ENCODE data around the gene MRNIP.

MRNIP gene

GRCh38 chr5:179887802-179888201 lies 29.2 kb upstream of the MRNIP start:
- DNase-seq (ENCODE audit: low read depth): no peak

- DNase-seq (ENCODE audit: low read depth): no peak
Measured at GRCh38 chr5:179887095-179887494, 28.5 kb upstream of the MRNIP start.

- DNase-seq (ENCODE audit: low read depth): no peak
Measured at GRCh38 chr5:179886190-179886911, 27.7 kb upstream of the MRNIP start.

- no peak for DNase-seq (ENCODE audit: low read depth)
Measured at GRCh38 chr5:179885491-179886090, 27.0 kb upstream of the MRNIP start.

- DNase-seq (ENCODE audit: low read depth): no peak
Measured at GRCh38 chr5:179883163-179883562, 24.5 kb upstream of the MRNIP start.

- DNase-seq (ENCODE audit: low read depth): no peak
Measured at GRCh38 chr5:179882338-179882737, 23.7 kb upstream of the MRNIP start.

GRCh38 chr5:179880848-179881590 lies 22.4 kb upstream of the MRNIP start:
- DNase-seq (ENCODE audit: low read depth): no peak

- DNase-seq (ENCODE audit: low read depth): no peak
Measured at GRCh38 chr5:179880066-179880650, 21.5 kb upstream of the MRNIP start.

- DNase-seq (ENCODE audit: low read depth): no peak
Measured at GRCh38 chr5:179879690-179880010, 21.0 kb upstream of the MRNIP start.

- no peak for DNase-seq (ENCODE audit: low read depth)
Measured at GRCh38 chr5:179879003-179879689, 20.5 kb upstream of the MRNIP start.

- DNase-seq (ENCODE audit: low read depth): no peak
Measured at GRCh38 chr5:179878222-179879002, 19.8 kb upstream of the MRNIP start.

GRCh38 chr5:179876610-179876952 lies 18.0 kb upstream of the MRNIP start:
- no peak for DNase-seq (ENCODE audit: low read depth)

- DNase-seq (ENCODE audit: low read depth): no peak
Measured at GRCh38 chr5:179875741-179876609, 17.4 kb upstream of the MRNIP start.

- DNase-seq (ENCODE audit: low read depth): no peak
Measured at GRCh38 chr5:179874536-179875292, 16.1 kb upstream of the MRNIP start.

GRCh38 chr5:179874136-179874535 lies 15.5 kb upstream of the MRNIP start:
- no peak for DNase-seq (ENCODE audit: low read depth)

- no peak for DNase-seq (ENCODE audit: low read depth)
Measured at GRCh38 chr5:179873588-179874110, 15.0 kb upstream of the MRNIP start.

- no peak for DNase-seq (ENCODE audit: low read depth)
Measured at GRCh38 chr5:179872828-179873575, 14.4 kb upstream of the MRNIP start.

- DNase-seq (ENCODE audit: low read depth): no peak
Measured at GRCh38 chr5:179872055-179872827, 13.6 kb upstream of the MRNIP start.

All from T follicular helper cell (primary cell).